GM18498 (cell line): Measurements from ENCODE around the gene TUBB4B.

Experiments used
- ATAC-seq: cut with Tn5 transposase; IDR thresholded peaks from one replicate; pipeline ENCODE4 v1.9.1; 2021; ENCODE audit warnings: mild to moderate bottlenecking, moderate library complexity; ENCODE audit not compliant: unreplicated experiment

The TUBB4B gene

GRCh38 chr9:137270929-137271695, 30.0 kb downstream of the TUBB4B start:
- no peak for ATAC-seq

GRCh38 chr9:137271696-137272076, 30.6 kb downstream of the TUBB4B start:
- ATAC-seq: no peak

GRCh38 chr9:137272241-137273094, 31.4 kb downstream of the TUBB4B start:
- no peak for ATAC-seq

GRCh38 chr9:137273095-137273490, 32.0 kb downstream of the TUBB4B start:
- ATAC-seq: no peak

- no peak for ATAC-seq
These were observed 32.7 kb downstream of the TUBB4B start for GRCh38 chr9:137273611-137274320.

- no peak for ATAC-seq
These were observed 34.1 kb downstream of the TUBB4B start for GRCh38 chr9:137275203-137275587.

- ATAC-seq: no peak
These were observed 34.7 kb downstream of the TUBB4B start for GRCh38 chr9:137275588-137276472.

- no peak for ATAC-seq
These were observed 35.6 kb downstream of the TUBB4B start for GRCh38 chr9:137276473-137277328.

GRCh38 chr9:137277329-137278041, 36.4 kb downstream of the TUBB4B start, which contains the start of gene TOR4A:
Gene TOR4A (plus strand): TSS chr9:137277726. CDS start chr9:137278690, 964 bp downstream.
- peak; percentile 74 for ATAC-seq

GRCh38 chr9:137278061-137278701, 37.1 kb downstream of the TUBB4B start:
- ATAC-seq: peak; percentile 1

GRCh38 chr9:137278721-137279711, 37.9 kb downstream of the TUBB4B start:
- ATAC-seq: no peak

- ATAC-seq: no peak
These were observed 38.8 kb downstream of the TUBB4B start for GRCh38 chr9:137279741-137280473.

GRCh38 chr9:137280474-137281344, 39.6 kb downstream of the TUBB4B start:
- no peak for ATAC-seq

- no peak for ATAC-seq
These were observed 40.4 kb downstream of the TUBB4B start for GRCh38 chr9:137281345-137282116.

GRCh38 chr9:137286975-137287383, 45.9 kb downstream of the TUBB4B start:
- peak; percentile 24 for ATAC-seq
